Esophagus mucosa (tissue), 1 donor: Measurements from ENCODE around the gene RTL5. TPM values are rescaled to one million over a fixed set of nuclear protein-coding genes. Genes with fewer than 3 reads are reported as not detected.
"Not testable (repeated sequence)": the region's sequence is repeated elsewhere in the genome, so short reads cannot be mapped to it uniquely, and the experiment has no call there.

ENCODE experiments used
- ATAC-seq: fragments of 200-7000 bp; cut with Tn5 transposase; one replicate; pipeline ENCODE4 v1.9.1; 2020
- total RNA-seq: library from RNA; stranded (reverse); gene quantifications from one replicate; pipeline ENCODE4 v1.2.4, GENCODE V29; 2023
- donor health status: DM: yes; HTN: yes; CAD: no.

The RTL5 gene
- total RNA-seq = 0.20 TPM

DNA sequence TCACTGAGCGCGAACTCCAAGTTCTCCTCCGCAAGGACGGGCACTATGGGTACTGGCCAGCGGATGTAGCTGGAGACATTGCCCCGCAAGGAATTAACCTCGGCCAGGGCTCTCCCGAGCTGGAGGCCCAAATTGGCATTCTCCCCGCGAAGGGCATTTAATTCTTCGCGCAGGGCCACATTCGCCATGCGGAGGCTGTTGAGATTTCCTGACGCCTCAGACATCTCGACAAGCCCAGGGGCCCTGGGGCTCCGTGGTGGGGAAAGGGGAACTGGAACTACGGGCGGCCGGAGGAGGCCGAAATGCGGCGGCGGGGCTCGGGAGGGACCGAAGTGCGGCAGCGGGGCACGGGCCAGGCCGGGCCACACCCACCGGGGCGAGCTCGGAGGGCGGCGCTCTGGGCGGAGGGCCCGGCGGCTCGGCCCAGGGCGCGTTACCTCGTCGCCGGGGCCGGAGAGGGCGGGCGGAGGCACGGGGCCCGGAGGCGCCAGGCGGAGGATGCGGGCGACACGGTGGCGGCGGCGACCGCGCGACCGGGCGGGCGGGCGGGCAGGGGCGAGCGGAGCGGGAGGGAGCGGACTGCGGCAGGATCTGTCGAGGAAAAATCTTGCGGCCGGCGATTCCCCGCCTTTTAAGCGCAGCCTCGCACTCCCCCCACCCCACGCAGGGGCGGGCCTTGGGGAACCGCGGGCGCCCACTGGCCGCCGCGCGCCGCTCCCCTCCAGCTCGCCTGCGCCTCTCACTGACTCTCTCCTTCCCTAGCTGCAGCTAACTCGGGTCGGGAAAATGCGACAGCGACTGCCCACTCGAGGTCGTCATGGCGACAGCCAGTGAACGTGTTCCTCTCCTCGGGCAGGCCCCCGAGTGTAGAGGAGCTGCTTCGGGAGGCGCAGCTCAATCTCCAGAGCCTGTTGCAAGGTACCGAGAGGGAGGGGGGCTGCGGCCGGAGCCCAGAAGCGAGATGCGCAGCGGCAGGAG is at the start of gene RTL5:
Gene RTL5, minus strand, starts transcription at position 599 of the 978 bp plus-strand sequence.
- peak; percentile 64 for ATAC-seq

DNA sequence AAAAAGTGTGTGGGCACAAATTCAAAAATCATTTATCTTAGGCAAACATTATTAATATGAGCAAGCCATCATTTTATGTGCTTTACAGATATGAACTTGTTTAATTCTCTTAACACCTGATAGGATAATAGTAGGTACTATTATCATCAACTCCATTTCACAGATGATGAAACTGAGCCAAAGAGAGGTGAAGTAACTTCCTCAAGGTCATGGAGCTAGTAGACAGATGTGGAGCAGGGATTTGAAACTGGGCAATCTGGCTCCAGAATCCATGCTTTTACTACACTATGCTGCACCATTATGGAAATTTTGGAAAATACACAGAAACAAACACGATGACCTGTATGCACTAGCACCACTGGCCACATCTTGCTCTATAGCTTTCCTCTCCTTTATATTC is 48.8 kb upstream of the RTL5 start:
- no peak for ATAC-seq

DNA sequence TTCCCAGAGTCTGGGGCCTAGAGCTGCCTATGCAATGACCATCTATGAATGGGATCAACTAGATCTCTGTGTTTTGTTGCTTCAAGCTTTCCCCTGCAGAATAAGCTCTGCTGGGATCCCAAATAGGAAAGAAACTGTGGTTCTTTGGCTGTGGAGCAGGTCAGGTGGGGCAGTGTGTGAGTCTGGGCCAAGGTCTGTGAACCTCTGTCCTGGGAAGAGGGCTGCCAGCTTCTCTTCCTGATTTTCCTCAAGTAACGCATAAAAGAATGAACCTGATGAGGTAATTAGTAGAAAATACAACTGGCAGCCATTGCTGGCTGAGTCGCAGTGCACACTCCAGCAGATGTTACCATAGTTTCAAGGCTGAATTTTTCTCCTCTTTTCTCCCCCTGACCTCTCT is 45.3 kb upstream of the RTL5 start:
- no peak for ATAC-seq

DNA sequence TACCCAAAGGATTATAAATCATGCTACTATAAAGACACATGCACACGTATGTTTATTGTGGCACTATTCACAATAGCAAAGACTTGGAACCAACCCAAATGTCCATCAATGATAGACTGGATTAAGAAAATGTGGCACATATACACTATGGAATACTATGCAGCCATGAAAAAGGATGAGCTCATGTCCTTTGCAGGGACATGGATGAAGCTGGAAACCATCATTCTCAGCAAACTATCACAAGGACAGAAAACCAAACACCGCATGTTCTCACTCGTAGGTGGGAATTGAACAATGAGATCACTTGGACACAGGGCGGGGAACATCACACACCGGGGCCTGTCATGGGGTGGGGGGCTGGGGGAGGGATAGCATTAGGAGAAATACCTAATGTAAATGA is 44.6 kb upstream of the RTL5 start:
- ATAC-seq = not testable (repeated sequence)

DNA sequence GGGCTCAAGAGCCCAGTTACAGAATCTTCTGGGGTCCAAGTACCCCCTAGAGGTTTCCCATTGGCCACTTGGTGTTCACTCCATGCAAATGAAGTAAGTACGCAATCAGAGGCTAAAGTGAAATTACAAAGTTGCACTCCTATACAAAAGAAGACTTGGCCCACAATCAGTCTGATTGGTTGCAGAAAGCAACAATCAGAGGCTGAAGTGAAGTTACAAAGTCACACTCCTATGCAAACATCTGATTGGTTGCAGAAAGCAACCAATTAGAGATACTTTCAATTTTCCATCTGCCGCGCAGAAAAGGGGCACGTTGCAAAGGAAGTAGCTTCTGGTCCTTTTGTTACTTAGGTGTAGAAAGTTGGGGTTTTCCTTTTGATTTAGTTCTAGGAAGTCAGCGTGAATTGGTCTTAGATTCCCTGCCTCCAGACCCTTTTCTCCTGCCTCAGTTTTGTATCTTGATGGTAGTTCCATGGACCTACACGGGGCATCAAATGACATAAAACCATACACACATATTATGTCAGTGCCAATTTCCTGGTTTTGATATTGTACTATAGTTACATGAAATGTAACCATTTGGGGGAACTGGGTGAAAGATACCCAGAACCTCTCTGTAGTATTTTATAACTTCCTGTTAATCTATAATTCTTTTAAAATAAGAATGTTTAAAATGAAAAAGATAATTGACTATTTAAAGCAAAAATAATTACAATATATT is 37.5 kb upstream of the RTL5 start:
- no peak for ATAC-seq

DNA sequence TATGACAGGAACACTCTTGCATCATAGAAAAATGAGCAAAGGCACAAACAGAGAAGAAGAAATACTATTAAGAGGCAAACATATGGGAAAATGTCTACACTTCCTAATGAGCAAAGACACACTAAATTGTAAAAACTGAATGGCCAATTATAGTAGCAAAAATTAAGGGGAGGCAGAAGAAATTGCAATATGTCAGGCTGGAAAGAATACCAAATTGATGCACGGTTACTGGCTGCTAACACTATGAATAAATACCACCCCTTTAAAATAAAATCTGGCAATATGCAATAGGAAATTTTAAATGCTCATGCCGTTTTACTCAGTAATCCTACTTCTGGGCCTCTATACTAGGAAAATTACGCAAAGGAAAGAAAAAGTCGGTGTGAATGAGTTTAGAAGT is 33.8 kb upstream of the RTL5 start:
- ATAC-seq = no peak

DNA sequence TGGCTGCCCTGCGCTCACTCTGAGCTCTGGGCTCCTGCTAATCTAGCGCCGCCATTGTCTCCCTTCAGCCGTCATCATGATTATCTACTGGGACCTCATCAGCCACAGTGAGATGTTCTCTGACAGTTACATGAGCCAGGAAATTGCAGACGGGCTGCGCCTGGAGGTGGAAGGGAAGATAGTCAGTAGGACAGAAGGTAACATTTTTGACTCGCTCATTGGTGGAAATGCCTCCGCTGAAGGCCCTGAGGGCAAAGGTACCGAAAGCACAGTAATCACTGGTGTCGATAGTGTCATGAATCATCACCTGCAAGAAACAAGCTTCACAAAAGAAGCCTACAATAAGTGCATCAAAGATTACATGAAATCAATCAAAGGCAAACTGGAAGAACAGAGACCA is 28.1 kb upstream of the RTL5 start:
- ATAC-seq = no peak

DNA sequence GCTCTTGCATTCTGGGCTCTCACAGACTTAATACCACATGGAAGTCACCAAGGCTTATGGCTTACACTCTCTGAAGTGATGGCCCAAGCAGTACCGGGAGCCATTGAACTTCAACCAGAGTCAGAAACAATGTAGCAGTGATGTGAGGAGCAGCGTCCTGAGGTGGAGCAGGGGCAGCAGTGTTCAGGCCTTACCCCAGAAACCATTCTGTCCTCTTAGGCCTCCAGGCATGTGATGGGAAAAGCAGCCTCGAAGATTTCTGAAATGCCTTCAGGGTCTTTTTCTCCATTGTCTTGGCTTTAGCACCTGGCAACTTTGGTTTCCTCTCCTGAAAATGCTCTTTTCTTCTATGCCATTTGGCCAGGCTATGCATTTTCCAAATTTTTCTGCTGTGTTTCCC is 27.1 kb upstream of the RTL5 start:
- no peak for ATAC-seq

DNA sequence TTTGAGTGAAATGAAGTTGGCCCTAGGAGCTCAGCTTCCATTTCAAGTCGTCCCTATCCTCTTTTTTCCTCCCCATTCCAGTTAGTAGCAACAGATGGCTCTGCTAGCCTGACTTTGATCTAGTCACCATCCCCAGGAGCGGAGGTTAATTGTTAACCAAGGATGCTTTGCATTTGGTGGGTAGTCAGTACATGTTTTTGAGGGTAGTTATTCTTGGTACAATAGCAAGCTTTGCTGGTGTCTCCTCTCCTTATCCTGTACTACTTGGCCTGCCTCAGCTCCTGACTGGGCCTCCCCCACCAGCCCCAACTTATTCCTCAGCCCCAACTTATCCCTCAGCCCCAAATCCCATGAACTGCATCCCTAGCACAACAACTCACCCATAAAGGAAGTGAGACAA is 14.8 kb upstream of the RTL5 start:
- ATAC-seq = no peak

DNA sequence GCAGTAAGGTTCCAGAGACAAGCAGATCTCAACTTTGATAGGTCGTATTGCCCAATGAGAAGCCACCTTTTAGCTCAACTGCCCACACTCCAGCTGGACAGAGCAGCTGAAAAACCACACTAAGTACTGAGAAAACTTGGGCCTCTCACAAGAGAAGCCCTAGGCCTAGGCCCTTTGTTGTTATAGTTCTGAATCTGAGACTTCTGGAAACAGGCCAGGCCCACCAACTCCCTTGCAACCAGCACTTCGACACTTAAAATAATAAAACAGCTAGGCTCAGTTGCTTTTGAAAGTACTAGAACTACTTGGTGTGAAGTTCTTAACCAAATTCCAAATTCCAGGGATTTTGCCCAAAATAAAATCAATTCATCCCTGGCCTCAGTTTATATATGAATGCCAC is 13.5 kb upstream of the RTL5 start:
- ATAC-seq = no peak

DNA sequence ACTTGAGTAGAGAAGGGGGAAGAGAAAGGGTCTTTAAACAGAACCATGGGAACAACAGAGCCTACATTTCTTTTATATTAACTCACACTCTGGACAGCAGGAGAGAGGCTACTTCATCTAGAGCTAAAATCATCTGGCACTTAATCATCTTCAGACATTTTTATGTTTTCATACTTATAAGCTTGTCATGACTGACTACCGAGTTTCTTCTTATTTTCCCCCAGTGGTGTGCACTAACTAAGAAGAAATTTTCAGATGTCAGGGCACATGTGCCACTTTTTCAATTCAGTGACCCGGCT is 11.8 kb upstream of the RTL5 start:
- ATAC-seq = no peak

DNA sequence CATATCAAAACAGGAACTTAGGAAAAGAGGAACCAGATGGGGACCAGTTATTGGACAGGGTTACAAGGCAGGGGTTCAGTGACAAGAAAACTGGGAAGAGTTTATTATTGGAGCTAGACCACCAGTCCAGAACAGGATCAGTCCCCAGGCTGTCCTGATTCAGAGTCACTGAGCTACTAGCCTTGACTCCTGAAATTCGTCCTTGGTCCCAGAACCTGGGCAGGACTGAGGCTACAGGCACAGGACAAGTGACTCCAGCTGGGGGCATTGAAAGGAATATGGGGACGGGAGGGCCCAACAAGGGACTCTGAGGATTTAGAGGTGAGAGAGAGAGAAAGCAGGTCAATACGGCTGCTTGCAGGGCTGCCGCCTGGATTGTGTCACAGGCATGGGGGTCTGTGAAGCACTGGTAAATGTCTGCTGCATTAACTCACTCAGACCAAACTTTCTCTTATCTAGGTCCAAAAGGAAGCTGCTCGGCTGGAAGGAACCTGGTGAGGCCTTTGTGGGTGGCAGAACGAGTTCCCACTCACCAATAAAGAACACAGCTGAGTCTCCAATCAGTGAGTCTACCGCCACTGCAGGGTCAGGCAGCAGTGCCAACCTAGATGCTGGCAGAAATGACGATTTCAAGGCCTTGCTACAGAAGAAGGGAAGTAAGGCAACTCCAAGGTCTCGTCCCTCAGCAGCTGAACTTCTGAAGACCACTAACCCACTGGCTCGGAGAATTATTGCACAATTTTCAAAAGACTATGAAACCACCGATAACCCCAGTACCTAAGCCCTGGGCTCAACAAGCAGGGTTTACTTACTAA is 11.3 kb upstream of the RTL5 start:
- ATAC-seq = no peak

DNA sequence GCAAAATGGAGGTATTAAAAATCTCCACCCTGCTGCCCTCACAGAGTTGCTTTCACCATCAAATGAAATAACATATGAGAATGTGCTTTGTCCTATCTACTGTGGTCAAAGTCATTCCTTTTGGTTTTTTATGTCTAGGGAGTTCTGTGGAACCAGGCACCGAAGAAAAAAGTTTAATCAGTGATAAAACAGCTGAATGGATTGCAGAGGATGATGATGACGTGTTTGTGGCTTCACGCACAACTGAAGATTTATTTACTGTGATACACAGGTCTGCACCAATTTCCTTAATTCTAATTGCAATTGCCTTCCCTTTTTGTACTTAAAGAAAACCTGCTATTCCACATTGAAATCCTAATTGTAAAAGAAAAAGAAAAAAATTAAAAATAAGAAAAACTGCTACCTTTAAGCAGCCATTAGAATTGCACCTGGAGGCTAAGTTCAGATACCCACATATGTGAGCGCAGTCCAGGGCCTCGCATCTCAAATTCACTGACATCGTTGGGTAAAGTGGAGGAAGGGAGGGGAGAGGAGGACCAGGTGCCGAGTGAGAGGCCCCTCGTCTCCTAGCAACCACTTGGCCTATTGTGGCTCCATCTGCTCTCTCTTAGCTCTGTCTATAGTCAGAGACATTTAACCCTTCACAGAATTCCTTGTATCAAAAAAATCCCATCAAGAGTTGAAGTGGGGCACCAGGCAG is 10.5 kb upstream of the RTL5 start:
- no peak for ATAC-seq

DNA sequence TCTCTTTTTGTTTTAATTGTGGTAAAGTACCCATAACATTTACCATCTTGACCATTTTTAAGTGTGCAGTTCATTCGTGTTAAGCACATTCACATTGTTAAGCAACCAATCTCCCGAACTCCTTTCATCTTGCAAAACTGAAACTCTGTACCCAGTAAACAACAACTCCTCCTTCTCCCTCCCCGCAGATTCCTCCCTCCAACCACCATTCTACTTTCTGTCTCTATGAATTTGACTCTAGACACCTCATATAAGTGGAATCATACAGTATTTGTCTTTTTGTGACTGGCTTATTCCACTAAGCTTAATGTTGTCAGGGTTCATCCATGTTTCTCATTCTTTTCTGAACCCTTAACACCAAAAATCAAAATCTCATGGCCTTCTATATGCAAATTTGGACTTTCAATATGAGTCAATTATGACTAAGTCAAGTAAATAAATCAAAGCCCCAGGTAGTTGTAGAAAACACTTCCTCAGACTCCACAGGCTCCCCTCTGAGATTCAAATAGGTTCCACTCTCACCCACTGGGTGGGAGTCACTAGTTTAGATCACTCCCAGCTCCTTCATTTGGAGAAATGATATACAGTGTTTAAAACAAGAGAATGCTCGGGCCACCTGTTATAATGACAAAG is 9.8 kb upstream of the RTL5 start:
- no peak for ATAC-seq

DNA sequence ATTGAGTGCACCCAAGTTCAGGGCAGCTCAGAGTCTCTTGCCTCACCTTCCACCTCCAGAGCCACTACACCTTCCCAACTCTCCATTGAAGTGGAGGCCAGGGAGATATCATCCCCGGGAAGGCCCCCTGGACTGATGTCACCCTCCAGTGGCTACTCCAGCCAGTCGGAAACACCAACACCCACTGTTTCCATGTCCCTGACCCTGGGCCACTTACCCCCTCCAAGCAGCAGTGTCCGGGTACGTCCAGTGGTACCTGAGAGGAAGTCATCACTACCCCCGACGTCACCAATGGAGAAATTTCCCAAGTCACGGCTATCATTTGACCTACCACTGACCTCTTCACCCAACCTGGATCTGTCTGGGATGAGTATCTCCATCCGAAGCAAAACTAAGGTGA is 7.8 kb upstream of the RTL5 start:
- no peak for ATAC-seq

DNA sequence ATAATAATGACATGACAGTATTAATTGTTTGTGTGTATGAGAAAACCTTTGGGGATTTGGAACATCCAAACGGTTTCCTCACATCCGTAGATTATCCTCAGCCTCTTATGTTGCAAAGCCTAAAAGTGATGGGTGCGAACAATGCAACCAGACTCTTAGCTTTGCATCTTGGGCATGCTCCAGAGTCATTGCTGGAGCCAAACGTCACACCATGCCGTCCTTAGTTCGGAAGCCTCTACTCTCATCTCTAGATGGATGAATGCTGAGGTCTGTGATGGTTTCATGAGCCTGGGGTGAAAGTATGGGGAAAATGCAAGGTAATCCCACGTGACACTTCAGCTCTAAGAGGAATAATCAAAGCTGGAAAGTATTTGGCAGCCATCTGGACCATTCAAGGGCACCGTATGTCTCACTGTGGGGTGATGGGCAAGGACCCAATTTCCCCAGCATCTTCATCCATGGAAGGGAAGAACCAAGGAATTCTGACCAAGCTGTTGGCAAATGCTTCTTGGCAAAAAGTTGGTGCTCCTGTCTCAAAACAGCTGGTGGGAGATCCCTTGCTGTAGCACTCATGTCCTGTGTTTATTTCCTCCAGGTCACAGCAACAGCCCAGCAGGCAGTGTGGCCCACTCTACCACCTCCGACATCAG is 6.3 kb upstream of the RTL5 start:
- no peak for ATAC-seq

DNA sequence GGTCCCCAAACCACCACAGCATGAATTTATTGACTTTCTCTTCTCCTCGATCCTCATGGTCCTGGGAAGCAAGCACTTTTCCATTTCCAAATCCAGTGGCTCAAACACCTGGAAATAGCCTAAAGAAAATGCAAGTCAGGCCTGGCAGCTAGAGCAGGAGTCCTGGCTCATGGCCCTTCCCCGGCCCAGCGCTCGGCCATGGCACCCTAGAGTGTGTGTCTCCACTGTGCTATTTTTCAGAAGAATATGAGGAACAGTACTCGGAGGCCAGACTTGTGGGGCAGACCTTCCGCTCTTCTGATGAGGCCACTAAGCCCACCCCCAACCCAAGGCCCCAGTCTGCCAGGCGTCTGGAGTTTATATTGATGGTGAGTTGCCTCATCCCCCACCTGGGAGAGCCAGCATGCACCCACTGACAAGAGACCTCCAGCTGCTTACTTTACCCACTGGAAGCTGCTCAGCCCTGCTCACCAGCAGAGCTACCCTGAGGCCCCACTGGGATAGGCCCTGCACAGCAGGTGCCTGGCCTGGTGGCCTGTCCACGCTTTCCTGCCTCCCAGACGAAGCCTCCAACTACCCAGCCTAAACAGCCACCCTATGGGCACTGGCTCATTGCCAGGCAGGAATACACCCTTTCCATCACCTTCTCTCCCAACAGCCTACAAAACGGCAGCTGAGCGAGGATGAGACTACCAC is 2.3 kb upstream of the RTL5 start:
- ATAC-seq = no peak

DNA sequence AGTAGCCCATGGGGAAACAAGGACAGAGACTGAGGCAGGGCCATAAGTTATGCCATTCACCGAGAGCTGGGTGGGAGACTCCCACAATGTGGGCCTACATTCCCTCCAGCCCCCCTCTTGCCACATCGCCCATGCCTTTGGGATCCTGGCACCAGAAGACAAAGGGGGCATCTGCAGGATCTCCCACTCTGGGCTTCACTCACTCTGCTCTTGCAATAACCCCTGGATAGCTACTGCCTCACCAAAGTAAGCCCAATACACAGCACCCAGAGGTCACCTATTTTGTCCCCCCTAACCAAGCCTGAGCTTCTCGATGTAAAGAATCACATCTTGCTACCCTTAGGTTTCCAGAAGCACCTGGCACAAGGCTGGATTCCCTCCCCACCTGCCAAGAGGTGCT is 741 bp upstream of the RTL5 start:
- ATAC-seq = no peak

DNA sequence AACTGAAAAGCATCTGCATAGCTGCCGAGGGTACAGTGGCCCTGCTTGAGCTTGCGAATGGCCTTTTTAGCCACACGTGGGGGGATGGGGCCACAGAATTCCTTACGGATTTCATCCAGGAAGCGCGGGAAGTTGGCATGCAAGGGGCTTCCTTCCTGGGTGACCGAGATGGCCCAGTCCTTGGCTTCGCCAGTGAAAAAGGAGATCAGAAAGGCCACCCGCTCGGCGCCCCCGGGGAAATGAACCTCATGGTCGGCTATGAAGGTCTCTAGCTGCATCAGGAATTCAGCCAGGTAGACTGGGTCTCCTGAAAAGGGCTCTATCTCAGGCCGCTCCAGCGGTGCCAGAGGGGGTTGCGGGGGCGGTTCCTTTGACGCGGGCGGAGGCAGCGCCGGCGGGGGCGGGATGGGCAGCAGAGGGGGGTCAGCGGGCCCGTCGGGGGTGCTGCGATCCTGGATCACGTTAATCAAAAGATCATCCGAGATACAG is 909 bp downstream of the RTL5 start:
- ATAC-seq = no peak

DNA sequence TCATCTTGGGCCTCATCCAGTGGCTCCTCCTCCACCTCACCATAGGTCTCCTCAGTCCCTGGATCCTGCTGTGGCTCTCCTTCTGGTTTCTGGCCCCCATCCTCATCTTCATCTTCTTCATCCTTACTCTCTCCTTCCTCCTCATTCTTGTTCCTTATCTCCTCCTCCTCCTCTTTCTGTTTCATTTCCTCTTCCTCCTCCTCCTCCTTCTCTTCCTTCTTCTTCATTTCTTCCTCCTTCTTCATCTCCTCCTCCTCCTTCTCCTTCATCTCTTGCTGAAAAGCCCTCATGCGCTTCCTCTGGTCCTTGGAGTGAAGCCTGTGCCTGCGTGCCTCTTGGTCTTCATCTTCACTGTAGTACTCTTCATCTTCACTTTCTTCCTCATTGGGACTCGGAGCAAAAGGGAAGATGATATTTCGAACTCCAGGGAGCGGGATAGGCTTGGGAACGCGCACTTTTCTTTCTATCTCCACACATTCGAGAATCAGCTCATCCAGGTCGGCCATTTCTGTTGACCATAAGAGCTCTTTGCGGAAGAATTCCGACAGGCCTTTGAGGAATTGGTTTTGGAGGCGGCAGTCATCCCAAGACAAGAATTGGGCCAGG is 1.5 kb downstream of the RTL5 start:
- no peak for ATAC-seq
